ENCODE measurements around the gene STX18.
"Not testable (repeated sequence)": the region's sequence is repeated elsewhere in the genome, so short reads cannot be mapped to it uniquely, and the experiment has no call there.

Gene STX18

DNA sequence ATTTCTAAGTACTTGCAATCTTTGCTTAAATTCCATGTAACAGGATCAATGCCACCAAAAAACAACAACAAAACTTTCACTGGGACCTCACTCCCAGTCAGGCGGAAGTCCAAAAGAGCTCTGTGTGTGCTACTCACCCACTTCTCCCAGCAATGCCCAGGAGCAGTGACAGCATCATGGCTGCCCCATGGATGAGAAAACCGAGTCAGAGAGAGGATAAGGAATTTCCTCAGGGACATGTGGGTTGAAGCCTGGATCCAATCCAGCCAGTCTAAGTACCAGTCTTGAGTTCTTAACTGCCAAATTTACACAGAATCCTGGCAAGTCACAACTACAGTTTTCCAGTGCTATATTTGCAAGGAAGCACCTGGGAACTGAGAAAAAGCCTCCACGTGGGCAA, 64.5 kb downstream of the STX18 start:
- DNase-seq, result no peak

DNA sequence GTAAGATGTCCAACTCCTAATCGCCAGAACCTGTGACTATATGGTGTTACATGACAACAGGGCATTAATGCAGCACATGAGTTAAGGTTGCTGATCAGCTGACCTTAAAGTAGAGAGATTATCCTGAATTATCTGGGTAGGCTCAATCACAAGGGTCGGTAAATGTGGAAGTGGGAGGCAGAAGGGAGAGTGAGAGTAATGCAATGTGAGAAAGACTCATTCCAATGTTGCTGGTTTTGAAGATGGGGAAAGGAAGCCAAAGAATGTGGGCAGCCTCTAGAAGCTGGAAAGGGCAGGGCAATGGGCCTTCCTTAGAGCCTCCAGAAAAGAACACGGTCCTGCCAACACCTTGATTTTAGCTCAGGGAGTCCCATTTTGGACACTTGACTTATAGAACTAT, 67.4 kb downstream of the STX18 start:
- no peak for DNase-seq

DNA sequence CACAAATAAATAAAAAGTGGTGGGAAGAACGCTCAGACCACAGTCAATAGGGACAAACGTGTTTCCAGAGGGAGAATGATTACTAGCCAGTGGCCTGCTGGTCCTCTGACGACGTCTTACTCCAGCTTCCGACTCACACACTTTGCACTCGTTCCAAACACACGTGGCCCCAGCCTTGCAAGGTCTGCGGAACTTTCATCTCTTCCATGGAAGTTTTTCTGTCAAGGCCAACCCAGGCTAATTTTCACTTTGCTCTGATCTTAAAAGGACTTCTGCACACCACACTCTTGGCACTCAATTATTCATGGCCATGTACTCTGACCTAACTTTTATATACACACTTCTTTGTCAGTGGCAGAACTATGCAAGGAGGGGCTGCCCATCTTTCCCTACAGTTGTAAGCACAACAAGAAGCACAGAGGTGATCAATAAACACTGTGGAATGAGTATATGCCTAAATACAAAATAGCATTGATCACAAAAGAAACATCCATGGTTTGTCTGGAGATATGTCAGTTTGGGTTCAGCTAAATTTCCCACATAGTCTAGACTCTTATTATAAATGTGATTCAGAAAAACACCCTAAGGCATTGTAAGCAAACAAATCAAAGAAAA, 69.4 kb downstream of the STX18 start:
- no peak for DNase-seq

DNA sequence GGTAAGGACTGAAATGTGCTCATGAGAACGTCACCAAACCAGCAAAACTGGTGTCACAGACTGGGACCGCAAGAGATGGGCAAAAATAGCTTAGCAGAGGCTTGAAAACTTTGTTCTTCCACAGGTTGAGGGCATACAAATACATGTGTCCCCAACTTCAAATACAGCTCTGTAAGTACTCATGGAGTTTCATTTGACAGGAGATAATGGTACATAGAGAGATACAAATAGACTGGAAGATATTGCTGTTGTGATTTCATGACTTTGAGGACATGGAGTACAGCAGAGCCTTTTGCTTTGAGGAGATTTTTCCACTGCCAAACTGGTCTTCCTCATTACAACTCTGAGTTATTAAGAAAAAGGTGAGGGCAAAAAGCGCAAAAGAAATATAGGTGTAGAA, 70.7 kb downstream of the STX18 start:
- no peak for DNase-seq

DNA sequence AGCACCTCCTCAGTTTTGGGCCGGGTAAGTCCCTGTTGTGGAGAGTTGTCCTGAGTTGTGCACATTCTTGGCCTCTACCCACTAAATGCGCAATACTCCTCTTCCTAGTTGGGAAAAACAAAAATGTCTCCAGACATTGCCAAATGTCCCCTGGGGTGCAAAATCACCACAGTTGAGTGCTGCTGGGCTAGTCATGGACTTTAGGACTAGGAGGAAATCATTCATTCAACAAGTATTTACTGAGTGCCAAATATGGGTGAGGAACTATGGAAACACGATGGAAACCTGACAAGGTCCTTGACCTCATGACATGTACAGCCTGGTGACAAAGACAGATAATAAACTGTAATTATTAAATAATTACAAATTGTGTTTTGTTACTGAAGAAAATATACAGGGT, 71.6 kb downstream of the STX18 start:
- no peak for DNase-seq

DNA sequence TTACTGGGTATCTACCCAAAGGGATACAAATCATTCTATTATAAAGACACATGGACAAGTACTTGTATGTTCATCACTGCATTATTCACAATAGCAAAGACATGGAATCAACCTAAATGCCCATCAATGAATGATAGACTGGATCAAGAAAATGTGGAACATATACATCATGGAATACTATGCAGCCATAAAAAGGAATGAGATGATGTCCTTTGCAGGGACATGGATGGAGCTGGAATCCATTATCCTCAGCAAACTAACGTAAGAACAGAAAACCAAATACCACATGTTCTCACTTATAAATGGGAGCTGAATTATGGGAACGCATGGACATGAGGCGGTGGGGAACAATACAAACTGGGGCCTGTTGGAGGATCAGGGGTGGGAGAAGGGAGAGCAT, 76.6 kb downstream of the STX18 start:
- DNase-seq, result not testable (repeated sequence)

DNA sequence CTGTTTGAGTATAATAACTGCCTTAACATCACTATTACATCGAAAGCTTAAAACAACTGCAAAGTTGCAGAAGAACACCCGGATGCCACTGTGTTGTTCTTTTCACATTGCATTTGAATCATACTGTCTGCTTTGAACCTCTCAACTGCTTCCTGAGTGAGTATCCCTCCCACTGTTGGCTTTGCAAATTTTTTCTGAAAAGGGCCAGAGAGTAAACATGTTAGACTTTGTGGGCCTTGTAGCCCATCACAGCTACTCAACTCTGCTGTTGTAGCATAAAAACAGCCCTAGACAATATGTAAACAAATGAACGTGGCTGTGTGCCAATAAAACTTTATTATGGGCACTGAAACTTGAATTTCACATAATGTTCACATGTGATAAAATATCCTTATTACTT, 78.9 kb downstream of the STX18 start:
- DNase-seq, result no peak

DNA sequence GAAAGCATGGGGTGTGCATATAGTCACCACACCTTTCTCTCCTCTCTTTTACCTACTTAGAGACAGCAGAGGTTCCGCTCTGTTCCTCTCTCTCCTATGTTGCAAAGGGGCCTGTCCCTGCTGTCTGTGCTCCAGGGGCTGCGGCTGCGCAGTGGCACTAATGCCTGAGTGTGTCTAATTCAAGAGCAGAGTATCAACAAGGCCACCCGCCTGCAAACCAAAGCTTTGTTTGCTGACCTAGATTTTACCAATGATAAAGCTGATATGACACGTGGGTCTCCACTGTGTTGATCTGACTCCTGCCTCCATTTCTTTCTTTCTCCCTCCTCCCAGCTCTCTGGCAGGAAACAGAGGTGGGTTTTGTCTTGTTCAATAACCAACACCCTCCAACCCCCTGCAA, 80.0 kb downstream of the STX18 start:
- no peak for DNase-seq

DNA sequence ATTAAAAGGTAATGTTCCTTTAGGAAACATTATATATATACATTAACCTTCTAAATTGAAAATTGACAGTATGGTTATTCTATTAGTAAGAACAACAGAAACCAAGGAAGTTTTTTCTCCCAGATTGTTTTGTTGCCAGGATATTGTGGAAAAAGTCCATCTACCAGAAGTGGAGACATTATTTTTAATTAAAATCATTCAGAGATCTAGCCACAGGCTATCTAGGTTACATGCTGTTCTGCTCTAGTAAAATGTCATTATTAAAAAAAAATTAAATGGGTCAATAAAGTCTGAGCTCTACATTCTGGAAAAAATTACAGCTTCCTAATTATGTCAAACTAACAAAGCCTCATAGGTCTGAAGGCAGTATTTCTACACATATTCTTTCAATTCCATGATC, 80.7 kb downstream of the STX18 start:
- no peak for DNase-seq

DNA sequence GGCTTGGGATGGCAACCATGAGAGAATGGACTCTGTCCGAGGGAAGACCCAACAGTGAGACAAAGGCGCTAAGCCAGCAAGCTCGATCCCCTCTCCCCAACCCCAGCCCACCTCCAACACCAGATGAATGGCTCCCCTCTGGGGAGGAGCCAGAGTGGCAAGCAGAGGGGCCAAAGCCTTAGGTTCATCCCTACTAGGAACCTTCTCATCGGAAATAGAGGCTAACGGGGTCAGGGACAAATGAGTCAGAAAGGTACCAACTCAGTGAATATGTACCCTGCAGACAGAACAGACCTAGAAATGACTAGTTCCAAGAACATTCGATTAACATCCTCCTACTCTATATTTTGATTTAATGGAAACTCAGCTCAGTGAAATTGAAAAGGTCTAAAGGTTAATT, 81.1 kb downstream of the STX18 start:
- DNase-seq, result no peak

DNA sequence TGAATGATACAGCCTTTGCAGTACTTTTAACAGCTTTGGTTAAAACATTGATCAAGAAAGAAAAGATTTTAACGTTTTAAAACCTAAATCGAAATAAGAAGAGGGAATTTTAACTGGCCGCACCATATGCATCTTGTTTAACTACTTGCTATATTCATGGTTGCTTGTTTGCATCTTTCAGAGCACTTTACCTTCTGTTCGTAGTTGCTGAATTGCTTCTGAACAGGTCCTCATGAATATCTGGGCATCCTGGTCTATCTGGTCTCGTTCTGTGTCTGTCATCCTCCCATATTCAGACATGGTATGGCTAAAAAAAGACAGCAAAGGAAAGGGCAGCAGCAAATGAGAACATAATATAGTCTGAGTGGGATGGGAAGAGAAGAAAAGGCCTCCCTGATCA, 82.7 kb downstream of the STX18 start:
- no peak for DNase-seq

DNA sequence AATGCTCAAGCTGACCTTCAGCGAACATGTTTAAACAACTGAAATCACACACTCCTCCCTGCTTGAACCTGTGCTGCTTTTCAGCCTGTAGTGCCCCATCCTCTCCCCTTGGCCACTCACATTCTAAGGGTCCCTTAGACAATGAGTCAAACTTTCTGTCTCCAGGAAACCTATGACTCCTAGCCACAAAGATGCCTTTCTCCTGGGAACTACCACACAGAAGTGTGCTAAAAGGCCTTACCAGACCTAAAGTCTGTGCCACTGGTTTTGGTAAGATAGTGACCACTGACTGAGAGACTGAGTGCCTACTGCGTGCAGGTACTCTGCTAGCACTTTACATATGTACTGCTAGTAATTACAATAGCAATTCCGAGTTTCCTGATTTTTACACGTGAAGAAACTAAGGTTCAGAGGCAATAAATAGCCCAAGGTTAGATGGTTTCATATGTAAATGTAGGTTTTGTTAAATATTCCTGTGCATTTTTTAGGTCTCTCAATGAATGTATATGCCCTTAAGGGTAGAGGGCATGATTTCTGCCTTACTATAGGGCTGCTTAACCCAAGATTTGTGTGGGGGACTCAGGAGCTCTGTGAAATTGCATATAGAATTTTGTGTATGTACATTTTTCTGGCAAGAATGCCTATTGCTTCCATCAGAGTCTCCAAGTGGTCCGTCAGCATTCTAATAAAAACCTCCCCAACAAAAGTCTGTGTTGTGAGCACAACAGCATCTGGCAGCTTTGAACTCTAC, 83.9 kb downstream of the STX18 start:
- DNase-seq, result no peak

DNA sequence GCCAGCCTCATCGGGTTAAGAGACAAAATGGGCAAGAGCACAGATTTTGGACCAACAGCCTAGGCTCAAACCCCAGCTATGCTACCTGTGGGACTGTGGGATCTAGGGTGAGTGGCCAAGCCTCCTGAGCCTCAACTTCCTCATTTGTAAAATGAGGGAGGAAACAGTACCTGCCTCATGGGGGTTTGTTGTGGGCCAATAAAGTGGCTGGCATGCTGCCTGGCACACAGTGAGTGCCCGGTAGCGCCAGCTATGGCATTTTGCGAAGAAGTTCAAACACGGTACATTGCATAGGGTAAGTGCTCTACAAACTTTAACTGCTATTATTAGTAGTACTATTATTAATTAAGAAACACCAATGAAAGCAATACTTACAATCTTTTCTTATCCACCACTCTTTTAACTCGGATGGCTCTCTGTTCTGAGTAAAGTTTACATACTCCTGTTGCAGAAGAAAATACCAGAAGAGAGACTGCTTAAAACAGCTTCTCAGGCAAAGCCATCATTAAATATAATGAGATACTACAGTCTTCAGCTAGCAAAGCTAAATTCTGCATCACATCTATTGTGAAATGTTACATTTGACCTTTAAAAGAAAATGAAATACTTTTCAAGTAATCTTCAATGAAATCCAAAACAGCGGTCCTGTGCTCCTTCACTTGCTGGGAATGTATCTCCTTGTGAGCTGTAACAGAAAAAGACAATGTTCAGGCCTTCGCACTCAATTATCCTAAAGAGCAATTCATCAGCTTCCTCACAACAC, 84.9 kb downstream of the STX18 start:
- no peak for DNase-seq

DNA sequence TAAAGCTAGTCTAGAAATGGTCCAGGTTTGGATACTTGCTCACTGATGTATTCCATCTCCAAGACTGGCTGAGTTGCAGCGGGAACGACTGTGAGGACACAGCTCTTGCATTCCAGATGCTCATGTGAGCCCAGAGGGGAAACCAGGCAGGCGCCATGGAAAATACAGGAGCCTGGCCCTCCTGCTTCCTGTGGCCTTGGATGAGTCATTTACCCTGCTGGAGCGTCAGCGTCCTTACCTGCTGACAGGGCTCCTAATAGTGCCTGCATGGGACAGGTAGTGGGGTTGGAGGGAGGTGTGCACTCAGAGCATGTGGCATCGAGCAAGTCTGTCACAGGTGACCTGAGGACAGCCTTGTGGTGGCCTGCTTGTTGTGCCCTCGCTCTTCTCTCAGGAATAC, 85.5 kb downstream of the STX18 start:
- no peak for DNase-seq

DNA sequence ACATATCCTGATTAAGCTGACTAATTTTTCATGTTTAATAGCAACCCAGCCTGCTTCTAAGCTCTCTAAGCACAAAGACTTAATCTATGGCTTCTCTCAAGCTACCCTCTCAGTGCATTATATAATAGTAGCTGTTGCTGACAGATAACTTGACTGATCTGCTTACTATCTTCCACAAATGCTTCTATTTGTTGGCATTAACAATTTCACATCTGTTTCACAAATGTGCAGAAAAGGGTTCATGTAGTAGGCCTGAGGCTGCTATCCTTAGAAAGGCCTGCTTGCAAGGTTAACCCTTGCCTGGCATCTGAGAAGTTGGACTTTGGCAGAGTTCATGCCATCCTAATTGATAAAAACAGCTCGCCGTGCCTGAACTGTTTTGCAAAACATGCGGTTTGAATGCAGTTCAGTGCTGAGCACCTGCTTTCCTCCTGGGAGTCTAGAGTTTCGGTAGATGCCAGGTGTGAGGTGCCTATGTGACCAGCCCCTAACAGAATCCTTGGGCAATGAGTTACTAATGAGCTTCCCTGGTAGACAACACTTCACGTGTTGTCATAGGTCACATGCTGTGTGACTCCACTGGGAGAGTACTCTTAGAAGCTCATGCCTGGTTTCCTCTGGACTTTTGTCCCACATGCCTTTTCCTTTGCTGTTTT, 86.5 kb downstream of the STX18 start:
- DNase-seq, result no peak

DNA sequence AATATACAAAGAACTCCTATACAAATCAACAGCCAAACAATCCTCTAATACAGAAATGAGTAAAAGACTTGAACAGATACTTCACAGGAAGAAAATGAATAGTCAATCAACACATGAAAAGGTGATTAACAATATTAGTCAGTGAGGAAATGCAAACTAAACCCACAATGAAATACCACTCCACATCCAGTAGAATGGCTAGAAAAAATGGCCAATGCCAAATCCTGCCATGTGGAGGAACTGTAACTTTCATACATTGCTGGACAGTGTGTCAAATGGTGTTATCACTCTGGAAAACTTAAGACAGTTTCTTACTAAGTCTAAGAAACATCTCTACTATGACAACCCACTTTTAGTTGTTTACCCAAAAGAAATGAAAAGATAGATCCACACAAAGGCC, 95.4 kb downstream of the STX18 start:
- DNase-seq, result no peak

DNA sequence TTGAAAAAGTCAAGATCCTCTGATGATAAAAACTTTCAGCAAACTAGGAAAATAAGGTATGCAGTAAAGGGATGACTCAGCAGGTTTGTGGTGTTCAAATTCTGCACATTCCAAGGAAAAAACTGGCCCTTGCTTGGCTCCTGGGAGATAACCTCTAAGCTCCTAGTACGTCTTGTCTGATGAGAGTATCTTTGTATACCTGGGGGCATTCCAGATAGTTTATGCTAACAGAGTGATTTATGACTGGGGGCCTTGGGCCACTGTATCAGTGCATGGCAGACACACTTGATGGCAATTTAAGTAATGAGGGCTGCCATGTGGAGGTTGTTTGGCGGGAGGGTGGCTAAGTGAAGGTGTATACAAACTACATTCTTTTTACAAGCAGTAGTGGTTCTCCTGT, 98.0 kb downstream of the STX18 start:
- DNase-seq, result no peak

DNA sequence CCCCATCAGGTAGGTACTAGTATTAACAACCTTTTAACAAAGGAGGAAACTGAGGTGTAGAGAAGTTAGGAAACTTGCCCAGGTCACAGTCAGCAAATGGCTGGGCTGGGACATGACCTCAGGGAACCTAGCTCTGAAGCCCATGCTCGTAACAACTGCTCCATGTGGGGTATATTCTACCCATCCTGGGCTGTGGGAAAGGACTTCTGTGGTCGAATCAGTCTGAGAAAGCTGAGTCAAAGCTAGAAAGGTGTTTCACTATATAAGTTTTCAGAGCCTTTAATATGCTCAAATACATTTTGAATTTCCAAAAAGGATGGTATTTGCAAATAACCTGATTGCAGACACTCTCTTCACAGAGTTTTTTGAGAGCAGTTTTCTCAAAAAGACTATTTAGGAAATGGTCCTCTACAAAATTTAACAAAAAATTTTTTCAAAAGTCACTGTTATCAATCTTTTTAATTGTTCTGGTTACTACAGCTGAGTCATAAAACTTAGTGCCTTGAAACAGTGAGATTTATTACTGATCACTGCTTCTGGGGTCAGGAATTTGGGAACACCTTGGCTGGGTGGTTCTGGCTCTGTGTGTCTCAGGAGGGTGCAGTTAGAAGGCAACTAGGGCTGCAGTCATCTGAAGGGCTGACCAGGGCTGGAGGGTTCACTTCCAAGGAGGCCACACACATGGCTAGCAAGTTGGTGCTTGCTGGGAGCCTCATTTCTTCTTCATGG, 101.4 kb downstream of the STX18 start:
- no peak for DNase-seq

DNA sequence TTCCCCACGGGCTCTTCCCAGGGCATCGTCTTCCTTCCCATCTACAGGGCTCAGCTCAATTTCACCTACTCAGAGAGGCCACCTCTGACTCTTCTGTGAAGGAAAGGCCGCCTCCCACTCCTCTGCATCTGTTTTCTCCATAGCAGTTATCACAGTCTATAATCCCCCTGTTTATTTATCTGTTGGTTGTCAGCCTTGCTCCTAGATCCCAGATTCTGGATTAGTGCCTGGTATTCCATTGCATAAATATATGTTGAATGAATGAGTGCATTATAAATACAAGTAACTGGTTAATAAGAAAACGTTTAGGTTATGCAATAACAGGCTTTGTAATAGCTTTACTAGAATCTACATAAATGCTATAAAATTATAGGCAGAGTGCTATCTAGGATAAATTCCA, 102.1 kb downstream of the STX18 start:
- no peak for DNase-seq

DNA sequence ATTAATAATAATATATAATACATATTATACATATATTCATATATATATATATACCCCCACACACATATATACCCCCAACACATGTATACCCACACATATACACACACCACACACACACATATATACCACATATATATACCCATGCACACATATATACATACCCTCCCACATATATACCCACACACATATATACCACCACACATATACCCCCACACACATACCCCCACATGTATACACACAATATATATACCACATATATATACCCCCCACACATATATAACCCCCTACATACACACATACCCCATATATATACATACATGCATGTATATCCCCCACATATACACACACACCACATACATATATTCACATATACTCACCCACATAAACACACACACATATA, 103.0 kb downstream of the STX18 start:
- DNase-seq, result no peak

DNA sequence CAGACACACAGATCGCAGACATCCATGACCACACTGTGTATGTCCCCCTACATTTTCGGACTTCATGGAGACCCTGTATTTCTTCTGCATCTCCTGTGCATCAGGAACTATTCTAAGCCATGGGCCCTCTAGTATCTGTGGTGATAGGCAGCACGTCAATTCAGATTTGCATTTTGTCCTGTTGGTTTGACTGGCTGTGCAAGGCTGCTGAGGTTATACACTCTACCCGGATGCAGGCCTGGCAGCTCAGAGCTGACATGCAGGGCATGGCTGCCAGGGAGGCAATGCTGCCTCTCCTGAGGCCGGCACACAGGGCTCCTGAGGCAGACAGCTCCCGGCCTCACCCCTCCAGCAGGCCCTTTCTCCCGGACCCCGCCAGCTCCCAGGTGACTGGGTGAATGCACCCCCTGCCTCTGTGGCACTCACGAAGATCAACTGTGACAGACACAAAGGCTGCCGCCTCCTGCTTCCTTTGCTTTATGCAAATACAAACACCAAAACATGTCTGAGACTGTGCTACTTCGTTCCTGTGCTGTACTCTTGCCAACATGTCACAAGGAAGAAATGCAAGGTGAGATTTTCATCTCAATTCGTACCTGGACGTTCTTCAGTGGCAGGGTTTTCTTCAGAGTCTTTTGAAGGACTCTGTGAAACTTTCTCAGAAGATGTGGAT, 103.9 kb downstream of the STX18 start:
- DNase-seq, result no peak

DNA sequence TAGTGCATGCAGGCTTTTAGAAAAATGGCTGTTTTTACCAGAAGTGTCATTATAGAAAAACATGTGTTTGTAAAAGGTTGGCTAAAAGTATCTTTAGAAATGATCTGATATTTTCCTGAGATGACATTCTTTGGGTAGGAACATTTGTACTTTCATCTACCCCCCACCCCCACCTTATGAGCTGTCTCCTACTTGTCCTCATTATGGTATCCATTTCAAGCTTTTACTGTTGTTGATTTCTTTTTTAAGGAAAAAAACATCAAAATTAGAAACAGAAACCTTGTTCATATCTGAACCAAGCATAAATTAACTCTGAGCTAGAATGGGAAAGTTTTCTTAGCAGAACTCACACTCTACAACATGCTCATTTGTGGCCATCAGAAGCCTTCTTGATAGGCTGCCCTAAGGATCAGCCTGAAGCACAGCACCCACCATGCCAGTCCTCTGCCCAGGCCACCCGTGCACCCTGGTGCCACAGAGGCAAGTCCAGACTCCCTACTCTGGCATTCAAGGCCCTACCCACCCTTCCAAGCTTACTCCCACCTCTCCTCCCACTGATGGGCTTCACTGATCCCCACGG, 105.5 kb downstream of the STX18 start:
- DNase-seq, result no peak
